ENCODE data around the gene FTCDNL1. TPM values are rescaled to one million over a fixed set of nuclear protein-coding genes. Genes with fewer than 3 reads are reported as not detected.
A peak's percentile ranks its signal among the peaks of the same experiment; 100 is the strongest.

The FTCDNL1 gene
- total RNA-seq, 1 experiment from 2014 or later: 13.7 TPM

DNA sequence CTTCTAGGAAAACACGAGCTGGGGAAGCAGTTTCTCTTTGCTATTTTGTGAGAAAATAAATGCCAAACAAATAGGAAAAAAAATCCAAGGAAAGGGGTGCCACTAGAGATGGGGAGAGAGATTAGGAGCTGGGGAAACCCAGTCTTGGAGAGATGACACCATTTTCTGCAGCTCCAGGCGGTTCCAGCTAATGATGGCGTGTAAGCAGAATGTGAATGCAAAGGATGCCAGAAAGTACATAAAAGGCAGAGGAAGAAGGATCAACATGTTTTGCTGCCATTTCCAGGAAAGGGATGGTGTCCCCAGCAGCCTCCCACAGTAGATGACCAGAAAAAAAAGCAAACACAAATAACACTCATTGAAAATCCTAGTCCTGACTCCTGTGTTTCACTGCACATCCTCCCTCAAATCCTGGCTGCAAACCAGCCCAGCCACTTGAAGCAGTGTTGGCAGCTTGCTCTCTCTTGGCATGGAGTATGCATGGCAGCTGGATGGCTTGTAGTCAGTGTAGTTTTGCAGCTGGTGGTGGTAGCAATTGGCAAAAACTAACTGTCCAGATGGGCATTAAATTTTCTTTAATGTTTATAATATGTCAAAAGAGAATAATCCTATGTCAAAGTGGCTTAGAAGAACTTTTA lies 93.6 kb downstream of the FTCDNL1 start:
- in situ Hi-C loops (cut with HindIII; ENCODE audit: low pct_unique_long_range_greater_than_20kb, low sequenced_read_pairs): no loop called here
- DNase-seq (ENCODE audit: low read depth): no peak

DNA sequence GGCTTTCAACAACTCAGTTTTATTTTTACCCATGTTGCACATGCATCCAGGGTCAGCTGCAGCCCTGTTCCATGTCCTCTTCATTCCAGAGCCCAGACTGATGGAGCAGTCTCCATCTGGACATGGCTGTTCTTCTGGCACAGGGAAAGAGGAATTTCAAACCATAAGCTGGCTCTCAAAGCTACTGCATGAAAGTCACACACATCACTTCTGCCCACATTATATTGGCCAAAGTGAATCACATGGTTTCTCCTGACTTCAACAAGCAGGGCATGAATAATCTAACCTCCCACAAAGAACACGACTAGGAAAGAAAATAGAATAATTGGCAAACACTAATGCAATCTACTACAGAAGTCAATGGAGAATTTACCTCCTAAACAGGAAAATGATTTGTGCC lies 94.2 kb downstream of the FTCDNL1 start:
- DNase-seq (ENCODE audit: low read depth): no peak
- in situ Hi-C loops (cut with HindIII; ENCODE audit: low pct_unique_long_range_greater_than_20kb, low sequenced_read_pairs): no loop called here

DNA sequence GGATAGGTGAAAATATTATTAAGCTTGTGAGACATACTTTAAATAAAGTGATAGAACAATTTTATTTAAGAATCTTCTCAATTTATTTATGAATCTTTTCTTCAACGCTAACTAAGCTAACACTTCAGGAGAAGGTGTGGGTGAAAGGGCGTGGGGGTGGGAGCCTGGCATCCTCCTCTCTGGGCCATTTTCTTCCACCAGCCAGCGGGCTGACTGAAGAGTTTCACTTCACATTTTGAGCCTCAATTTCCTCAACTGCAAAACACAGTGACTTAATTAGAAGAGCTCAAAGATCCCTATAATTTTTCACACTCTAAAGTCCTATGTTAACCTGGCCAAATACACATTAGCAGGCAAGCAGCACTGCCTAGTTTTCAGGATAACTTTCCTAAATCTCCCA lies 94.8 kb downstream of the FTCDNL1 start:
- no peak for DNase-seq (ENCODE audit: low read depth)
- in situ Hi-C loops (cut with HindIII; ENCODE audit: low pct_unique_long_range_greater_than_20kb, low sequenced_read_pairs): no loop called here

DNA sequence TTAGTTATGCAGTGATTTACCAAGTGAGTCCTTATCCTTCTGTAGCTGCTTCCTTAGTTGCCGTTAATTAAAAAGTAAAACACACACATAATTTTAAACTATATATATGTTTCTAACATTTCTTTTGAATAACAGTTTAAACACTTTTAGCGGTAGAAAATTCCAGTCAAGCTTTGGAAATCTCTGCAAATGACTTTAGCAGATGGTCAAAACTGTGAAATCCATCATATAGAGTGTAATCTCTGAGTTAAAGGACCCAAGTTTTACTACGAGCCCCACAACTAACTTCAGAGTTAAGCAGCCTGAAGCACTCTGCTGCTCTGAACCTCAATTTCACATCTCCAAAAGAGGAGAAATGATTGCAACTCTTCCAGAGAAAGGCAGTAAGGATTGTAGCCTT lies 96.2 kb downstream of the FTCDNL1 start:
- in situ Hi-C loops (cut with HindIII; ENCODE audit: low pct_unique_long_range_greater_than_20kb, low sequenced_read_pairs): no loop called here
- DNase-seq (ENCODE audit: low read depth): no peak

DNA sequence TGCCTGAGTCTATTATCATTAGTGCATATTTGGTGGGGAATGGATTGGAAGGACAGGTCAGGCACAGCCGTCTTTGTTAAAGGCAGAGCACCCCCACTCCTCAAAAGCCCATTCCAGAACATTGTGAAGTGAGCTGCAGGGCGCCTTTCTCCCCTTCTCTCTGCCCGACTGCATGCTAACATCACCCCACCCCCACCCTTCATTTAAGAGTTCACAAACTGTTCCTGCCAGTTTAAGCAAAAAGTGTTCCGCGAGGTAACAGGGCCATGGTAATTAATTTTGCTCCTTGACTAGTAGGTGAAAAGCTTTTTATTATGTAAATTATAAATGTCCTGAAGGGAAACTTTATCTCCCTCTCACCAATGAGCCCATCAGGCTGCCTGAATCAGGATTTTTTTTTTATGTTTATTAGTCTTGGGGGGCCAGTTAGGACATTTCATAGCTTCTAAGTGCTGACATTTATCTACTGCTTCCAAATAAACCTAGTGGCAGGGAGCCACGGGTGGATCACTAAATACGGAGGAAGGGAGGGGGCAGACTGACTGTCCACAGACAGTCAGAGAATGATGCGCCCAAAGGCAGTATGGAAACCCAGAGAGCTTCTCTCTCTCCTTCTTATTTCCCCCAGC lies 99.4 kb downstream of the FTCDNL1 start:
- in situ Hi-C loops (cut with HindIII; ENCODE audit: low pct_unique_long_range_greater_than_20kb, low sequenced_read_pairs): no loop called here
- no peak for DNase-seq (ENCODE audit: low read depth)

DNA sequence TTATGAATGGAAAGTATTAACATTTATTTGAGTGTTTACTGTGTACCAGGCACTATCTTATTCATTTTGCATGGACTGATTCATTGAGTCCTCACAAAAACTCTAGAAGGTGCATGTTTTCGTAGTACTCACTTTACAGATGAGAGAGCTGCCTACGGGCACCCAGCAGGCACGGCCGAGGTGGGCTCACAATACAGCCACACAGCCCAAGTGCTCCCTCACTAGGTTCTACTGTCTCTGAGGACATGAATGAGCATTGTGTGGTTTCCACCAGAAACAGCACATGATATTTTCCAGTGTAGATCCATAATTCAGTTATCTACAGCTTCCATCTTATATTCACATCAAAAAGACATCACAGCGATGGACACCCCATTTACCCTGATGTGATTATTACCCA lies 101.4 kb downstream of the FTCDNL1 start:
- in situ Hi-C loops (cut with HindIII; ENCODE audit: low pct_unique_long_range_greater_than_20kb, low sequenced_read_pairs): no loop called here
- DNase-seq (ENCODE audit: low read depth): no peak

DNA sequence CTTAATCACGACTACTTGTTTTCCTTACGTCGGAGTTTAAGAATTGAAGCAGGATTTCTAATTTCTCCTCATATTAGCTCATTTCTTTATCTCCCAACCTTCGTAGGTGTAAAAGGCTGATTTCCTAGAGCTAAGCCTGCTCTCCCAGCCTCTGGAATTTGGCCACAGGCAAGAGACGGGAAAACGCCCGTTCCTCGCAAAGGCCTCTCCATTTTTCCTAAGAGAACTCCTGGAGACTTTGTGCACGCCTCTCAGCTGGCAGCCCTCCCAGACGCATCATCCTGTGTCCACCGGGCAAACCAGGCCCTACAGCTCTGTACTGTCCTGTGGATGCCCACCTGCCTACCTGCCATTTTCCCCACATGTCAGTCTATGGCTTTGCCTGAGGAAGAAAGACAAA lies 106.3 kb downstream of the FTCDNL1 start:
- no peak for DNase-seq (ENCODE audit: low read depth)
- in situ Hi-C loops (cut with HindIII; ENCODE audit: low pct_unique_long_range_greater_than_20kb, low sequenced_read_pairs): no loop called here

DNA sequence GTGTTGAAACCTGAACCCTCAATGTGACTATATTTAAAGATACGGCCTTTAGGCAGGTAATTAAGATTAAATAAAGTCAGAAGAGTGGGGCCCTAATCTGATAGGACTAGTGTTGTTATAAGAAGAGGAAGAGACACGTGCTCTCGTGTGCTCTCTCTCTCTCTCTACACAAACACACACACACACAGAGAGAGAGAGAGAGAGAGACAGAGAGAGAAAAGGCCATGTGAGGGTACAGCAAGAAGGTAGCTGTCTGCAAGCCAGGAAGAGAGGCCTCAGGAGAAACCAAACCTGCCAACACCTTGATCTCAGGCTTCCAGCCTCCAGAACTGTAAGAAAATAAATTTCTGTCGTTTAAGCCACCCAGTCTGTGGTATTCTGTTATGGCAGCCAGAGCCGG lies 106.7 kb downstream of the FTCDNL1 start:
- DNase-seq (ENCODE audit: low read depth): no peak

DNA sequence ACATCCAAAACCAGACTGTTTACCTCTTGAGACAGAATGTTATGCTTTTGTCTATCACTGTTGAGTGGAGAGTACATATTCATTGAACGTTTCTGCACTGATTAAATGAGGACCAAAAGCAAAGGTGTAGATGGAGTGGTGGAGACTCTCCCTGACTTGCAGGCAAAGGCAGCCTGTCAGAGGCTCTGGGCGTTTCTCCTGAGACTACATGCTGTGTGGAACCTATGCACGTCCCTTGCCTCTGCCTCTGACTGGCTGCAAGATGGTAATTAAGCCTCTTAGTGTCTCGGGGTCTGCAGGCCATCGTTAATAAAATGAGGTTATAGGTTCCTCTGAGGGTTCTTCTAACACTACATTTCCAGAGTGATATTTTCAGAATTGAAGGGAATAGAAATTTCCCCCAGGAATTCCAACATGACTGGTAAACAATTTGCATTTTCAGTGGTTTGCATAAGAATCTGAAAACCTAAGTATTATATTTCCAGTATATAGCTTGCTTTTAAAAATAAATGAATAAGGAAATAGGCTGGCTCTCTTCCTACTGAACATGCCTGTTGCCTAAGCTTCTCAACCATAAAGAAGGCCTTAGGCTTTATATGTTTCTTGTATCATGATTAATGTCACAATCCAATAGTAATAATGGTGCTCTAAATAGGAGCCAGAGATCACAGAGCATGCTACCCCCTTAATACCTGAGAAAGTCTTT lies 107.4 kb downstream of the FTCDNL1 start:
- no peak for DNase-seq (ENCODE audit: low read depth)
- in situ Hi-C loops (cut with HindIII; ENCODE audit: low pct_unique_long_range_greater_than_20kb, low sequenced_read_pairs): no loop called here

More for the DNA sequence above, 106.7 kb downstream of the FTCDNL1 start:
- in situ Hi-C loops (cut with HindIII; ENCODE audit: low pct_unique_long_range_greater_than_20kb, low sequenced_read_pairs): no loop called here

DNA sequence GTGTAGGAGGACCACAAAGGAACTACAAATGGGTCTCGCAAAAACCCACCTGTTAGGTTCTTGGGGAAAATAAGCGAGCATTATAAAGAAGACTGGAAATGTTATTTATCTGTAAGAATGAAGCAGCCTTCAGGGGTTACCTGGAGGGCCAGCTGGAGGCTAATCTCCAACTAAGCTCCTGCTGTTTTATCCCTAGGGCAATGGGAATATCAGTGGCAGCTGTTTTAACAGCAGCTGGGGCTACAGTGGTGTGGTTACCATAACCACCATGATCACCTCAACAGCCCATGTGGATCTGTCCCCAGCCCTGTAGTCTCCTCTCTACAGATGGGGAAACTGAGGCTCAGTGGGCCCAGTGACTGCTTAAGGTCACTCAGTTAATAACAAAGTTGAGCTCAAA lies 108.1 kb downstream of the FTCDNL1 start:
- no peak for DNase-seq (ENCODE audit: low read depth)
- in situ Hi-C loops (cut with HindIII; ENCODE audit: low pct_unique_long_range_greater_than_20kb, low sequenced_read_pairs): no loop called here

DNA sequence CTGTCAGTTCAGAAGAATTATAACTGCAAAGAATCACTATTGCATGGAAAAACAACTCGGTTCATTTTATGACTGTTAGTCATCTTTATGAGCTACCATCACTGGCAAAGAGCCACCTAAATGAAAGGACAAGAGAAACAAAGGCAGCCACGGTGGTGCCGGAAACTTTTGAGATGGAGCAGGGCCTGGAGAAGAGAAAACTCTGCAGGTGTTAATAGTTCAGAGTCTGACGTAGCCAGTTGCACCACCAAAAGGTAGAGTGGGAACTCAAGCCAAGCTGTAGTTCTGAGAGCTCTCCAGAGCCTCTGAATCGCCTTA lies 110.9 kb downstream of the FTCDNL1 start:
- no peak for DNase-seq (ENCODE audit: low read depth)
- in situ Hi-C loops (cut with HindIII; ENCODE audit: low pct_unique_long_range_greater_than_20kb, low sequenced_read_pairs): no loop called here

DNA sequence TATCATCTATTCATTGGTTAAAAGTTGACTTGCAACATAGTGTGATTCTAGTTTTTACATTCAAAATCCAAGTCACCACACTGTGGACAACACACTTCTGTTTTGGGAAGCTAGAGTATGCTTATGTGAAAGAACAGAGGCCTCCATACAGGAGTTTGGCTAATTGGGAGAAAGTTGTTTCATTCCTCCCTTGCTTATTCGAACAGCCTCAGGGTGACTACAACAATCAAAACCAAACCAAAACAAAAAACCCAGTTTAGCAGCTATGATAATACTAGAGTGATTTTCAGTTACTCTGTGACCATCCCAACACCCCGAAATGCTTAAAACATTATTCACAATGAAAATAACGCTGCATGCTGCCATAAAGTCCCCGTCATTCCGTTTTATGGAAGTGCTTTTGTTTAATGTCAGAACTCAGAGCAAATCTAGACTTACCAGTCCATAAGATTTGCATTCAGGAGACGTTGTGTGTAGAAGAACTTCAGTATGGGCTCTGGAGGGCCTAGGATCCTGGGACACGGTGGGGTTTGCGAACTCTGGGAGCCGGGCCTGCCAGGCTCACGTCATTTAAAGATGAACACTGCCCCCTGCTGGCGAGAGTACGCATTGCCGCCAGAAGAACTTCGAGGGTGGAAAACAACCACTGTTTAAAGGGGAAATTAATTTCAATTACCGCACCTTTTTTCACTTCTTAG lies 111.4 kb downstream of the FTCDNL1 start:
- peak; percentile 48 for DNase-seq (ENCODE audit: low read depth)
- in situ Hi-C loops (cut with HindIII; ENCODE audit: low pct_unique_long_range_greater_than_20kb, low sequenced_read_pairs): no loop called here

DNA sequence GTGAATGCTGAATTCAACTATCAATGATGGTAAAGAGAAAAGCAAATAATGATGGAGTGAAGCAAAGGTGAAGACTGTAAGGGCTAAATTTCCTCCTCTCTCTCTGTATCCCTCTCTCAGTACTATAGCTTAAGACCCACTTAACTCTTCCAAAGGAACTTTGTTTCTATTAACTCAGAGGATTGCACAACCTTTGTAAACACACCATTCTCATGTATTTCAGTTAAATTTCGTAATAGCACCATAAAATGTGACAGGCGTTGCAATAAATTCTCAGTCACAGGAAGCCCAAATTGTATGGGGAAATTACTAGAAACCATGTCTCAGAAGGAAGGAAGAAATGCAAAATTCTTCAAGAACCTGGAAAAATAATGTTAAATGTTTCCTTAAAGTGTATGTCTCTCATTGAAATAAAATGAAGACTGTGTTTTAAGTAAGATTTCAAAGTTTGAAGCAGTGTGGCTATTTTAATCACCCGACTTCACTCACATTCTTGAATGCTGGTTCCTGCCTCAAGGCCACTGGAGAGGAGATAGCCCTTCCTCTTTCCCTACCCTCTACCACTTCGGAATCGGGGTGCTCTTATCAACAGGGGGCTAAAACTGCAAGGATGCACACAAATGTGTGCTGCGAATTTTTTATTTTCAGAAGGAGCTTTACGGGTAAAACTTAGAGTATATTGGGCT lies 112.1 kb downstream of the FTCDNL1 start:
- DNase-seq (ENCODE audit: low read depth): no peak
- in situ Hi-C loops (cut with HindIII; ENCODE audit: low pct_unique_long_range_greater_than_20kb, low sequenced_read_pairs): no loop called here

DNA sequence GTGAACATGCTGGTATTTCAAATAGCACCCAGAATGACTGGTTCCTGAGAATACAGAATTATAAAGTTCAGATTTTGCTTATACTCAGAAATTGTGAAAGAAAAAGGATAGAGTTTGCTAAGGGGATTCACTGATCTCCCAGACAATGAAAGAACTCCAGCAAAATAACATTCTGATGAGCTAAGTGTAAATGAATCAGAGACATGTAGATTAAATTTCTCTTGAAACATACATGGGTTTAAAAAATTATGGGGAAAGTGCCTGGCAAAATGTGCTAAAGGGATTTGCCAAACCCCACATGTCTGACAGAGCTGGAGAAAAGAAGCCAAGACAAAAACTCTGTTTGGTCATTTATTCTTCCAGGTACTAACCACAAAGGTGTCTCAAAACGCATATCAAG lies 116.3 kb downstream of the FTCDNL1 start:
- in situ Hi-C loops (cut with HindIII; ENCODE audit: low pct_unique_long_range_greater_than_20kb, low sequenced_read_pairs): no loop called here
- DNase-seq (ENCODE audit: low read depth): no peak

DNA sequence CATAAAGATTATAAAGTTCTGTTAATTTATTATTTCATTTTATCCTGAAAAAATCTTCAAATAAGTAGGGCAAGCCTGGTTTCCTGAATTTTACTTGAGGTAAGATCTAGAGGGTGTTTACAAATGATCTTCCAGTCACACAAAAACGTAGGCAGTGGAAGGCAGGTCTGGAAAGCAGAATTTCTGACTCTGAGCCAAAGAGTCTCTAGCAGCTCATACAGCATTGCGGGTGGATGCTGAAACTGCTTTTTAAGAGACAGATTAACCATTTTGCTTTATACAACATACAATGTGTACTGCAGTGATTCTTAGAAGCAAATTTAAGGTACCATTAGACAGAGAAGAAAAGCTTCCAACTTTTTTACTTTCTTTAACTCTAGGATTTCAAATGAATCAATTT lies 117.0 kb downstream of the FTCDNL1 start:
- DNase-seq (ENCODE audit: low read depth): no peak
- in situ Hi-C loops (cut with HindIII; ENCODE audit: low pct_unique_long_range_greater_than_20kb, low sequenced_read_pairs): no loop called here

DNA sequence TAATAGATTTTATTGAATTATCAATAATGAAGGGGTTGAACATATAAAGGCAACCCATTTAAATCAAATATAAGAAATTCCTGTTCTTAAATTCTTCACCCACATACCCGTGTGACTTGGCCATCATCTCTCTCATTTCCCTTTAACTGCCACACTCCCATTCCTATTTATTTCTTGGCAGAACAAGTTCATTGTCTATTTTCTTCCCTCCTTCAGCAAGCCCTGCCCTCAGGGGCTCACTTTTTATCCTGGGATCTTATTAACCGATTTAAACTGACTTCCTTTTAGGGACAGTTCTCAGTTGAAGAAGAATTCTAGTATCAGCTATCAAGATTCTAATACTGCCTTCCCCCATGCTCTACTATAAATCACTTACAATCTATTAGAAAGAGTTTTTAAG lies 123.2 kb downstream of the FTCDNL1 start:
- no peak for DNase-seq (ENCODE audit: low read depth)
- in situ Hi-C loops (cut with HindIII; ENCODE audit: low pct_unique_long_range_greater_than_20kb, low sequenced_read_pairs): no loop called here

DNA sequence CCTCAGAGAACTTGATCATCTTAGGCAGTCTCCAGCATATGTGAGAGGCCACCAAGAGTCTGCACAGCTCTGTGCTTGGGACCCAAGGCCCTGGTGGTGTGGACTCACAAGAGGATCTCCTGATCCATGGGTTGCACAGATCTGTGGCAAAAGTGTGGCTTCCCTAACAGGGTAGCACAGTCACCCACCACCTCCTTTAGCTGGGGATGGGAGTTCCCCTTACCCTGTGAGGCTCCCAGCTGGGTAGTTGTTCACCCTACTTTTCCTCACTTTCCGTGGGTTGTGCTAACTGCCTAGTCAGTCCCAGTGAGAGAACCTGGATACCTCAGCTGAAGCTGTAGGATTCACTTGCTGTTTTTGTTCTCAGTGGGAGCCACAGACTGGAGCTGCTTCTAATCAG lies 123.7 kb downstream of the FTCDNL1 start:
- in situ Hi-C loops (cut with HindIII; ENCODE audit: low pct_unique_long_range_greater_than_20kb, low sequenced_read_pairs): no loop called here
- DNase-seq (ENCODE audit: low read depth): no peak

DNA sequence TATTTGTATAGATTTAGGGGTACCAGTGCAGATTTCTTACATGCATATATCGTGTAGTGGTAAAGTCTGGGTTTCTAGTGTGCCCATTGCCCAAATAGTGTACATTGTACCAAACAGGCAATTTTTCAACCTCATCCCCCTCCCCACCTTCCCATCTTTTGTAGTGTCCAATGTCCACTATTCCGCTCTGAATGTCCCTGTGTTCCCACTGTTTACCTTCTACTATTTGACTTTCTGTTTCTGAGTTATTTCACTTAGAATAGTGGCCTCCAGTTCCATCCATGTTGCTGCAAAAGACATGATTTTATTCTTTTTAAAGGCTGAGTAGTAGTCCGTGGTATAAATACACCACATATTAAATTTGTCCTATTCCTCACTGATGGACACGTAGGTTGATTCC lies 132.9 kb downstream of the FTCDNL1 start:
- DNase-seq (ENCODE audit: low read depth): no peak
- in situ Hi-C loops (cut with HindIII; ENCODE audit: low pct_unique_long_range_greater_than_20kb, low sequenced_read_pairs): no loop called here

DNA sequence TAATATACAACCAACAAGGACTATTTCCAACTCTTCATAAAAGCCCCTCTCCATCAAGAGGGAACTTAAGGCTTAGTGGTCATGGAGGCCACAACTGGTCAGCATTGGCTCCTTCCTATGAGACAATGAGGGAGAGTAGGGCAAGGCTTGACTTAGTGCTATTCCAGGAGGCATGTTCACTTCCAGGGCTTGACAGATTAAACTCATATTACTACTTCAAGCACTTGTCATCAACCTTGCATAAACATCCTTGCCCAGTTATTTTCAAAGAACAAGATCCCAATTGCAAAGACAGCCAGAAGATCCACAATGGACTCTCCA lies 133.4 kb downstream of the FTCDNL1 start:
- in situ Hi-C loops (cut with HindIII; ENCODE audit: low pct_unique_long_range_greater_than_20kb, low sequenced_read_pairs): no loop called here
- no peak for DNase-seq (ENCODE audit: low read depth)

Data from Caki2 (cell line).